Keratinocyte (primary cell): Measurements from ENCODE around the gene SGK2. TPM values are rescaled to one million over a fixed set of nuclear protein-coding genes. Genes with fewer than 3 reads are reported as not detected.

Experiments used
- DNase-seq: peaks from one replicate; pipeline ENCODE4 v3.0.0-alpha.2; 2011; ENCODE audit warnings: low read depth, missing footprints, low spot score
- FAIRE-seq: peaks from 2 replicates; lab custom pipeline; 2011; peaks lifted over from hg19 to GRCh38; lab: Jason Lieb, UNC
- H2AFZ ChIP-seq: 2 replicates; pipeline ENCODE4 v1.6.0; 2012; ENCODE audit warnings: low read length, control low read depth, inconsistent platforms; ENCODE audit not compliant: control insufficient read depth
- H3K27ac ChIP-seq: 2 replicates; pipeline ENCODE4 v1.5.1; 2011; ENCODE audit warnings: low read length; ENCODE audit not compliant: control insufficient read depth, insufficient read depth
- H3K27me3 ChIP-seq: 3 replicates; pipeline ENCODE4 v1.6.0; 2011; ENCODE audit warnings: low read length; ENCODE audit not compliant: control insufficient read depth, insufficient read depth; ENCODE audit errors: extremely low read depth
- H3K36me3 ChIP-seq, 2 experiments: 2 replicates in 1 of 2; 3 replicates in 1 of 2; pipeline ENCODE4 v1.5.1; 2011; ENCODE audit warnings: low read length in 2 of 2, mild to moderate bottlenecking in 1 of 2; ENCODE audit not compliant: control insufficient read depth in 2 of 2, insufficient read depth in 2 of 2; ENCODE audit errors: extremely low read depth in 1 of 2
- H3K4me1 ChIP-seq: 3 replicates; pipeline ENCODE4 v1.5.1; 2011; ENCODE audit warnings: low read length; ENCODE audit not compliant: control insufficient read depth, insufficient read depth; ENCODE audit errors: extremely low read depth
- H3K4me2 ChIP-seq: 3 replicates; pipeline ENCODE4 v1.6.0; 2011; ENCODE audit warnings: low read depth, low read length; ENCODE audit not compliant: control insufficient read depth, insufficient read depth; ENCODE audit errors: extremely low read depth
- H3K4me3 ChIP-seq, 3 experiments: fragments of 200-600 bp in 1 of 3; sonication (generic) in 1 of 3; 2 replicates in 2 of 3; 3 replicates in 1 of 3; pipeline ENCODE4 v1.5.1; 2011 to 2016; ENCODE audit warnings: low read length in 3 of 3, mild to moderate bottlenecking in 3 of 3, control low read depth in 2 of 3, inconsistent platforms in 1 of 3, low read depth in 1 of 3, mixed read lengths in 1 of 3, mixed run types in 1 of 3, moderate library complexity in 1 of 3; ENCODE audit not compliant: control insufficient read depth in 2 of 3, insufficient read depth in 2 of 3; ENCODE audit errors: extremely low read depth in 1 of 3
- H3K79me2 ChIP-seq: 2 replicates; pipeline ENCODE4 v1.6.0; 2012; ENCODE audit warnings: low read length; ENCODE audit not compliant: control insufficient read depth, insufficient read depth
- H3K9ac ChIP-seq: 3 replicates; pipeline ENCODE4 v1.6.0; 2011; ENCODE audit warnings: low read length; ENCODE audit not compliant: control insufficient read depth, insufficient read depth; ENCODE audit errors: extremely low read depth
- H3K9me1 ChIP-seq: 3 replicates; pipeline ENCODE4 v1.6.0; 2011; ENCODE audit warnings: low read length; ENCODE audit not compliant: control insufficient read depth, insufficient read depth; ENCODE audit errors: extremely low read depth
- H3K9me3 ChIP-seq: 2 replicates; pipeline ENCODE4 v1.5.1; 2012; ENCODE audit warnings: low read depth, low read length; ENCODE audit not compliant: control insufficient read depth
- H4K20me1 ChIP-seq: 3 replicates; pipeline ENCODE4 v1.6.0; 2011; ENCODE audit warnings: low read length; ENCODE audit not compliant: control insufficient read depth, insufficient read depth; ENCODE audit errors: extremely low read depth
- EZH2 ChIP-seq: IDR thresholded peaks from one replicate; pipeline ENCODE4 v1.6.1; 2012; ENCODE audit warnings: inconsistent platforms, mild to moderate bottlenecking, low read length, moderate library complexity
- dilution Hi-C: fragments of 300-500 bp; cut with MboI; formaldehyde crosslinking; loops from one replicate; pipeline ENCODE4 v1.7.0; 2020; ENCODE audit warnings: low sequenced_read_pairs; ENCODE audit not compliant: extremely low pct_ligation_motif_present
- polyA plus RNA-seq, 5 experiments: library from polyadenylated mRNA; depleted of rRNA in 3 of 5; stranded (reverse) in 3 of 5; stranded (forward) in 1 of 5; unstranded in 1 of 5; fragments of >200 nt; gene quantifications; 1 replicate in 1 of 5; 2 replicates in 3 of 5; 3 replicates in 1 of 5; pipeline versions ENCODE4 v1.2.1 to v1.2.3, GENCODE V29; 2011 to 2012; ENCODE audit warnings: missing spikeins in 2 of 5, low read depth in 1 of 5, low replicate concordance in 1 of 5
- TF ChIP-seq, protein P1 (sequence below), 3 experiments: IDR thresholded peaks in 1 of 3; conservative IDR thresholded peaks in 1 of 3; optimal IDR thresholded peaks in 1 of 3; 2 replicates in 2 of 3; 3 replicates in 1 of 3; pipeline versions ENCODE3 to v1.5.1; 2011; ENCODE audit warnings: low read length in 3 of 3, mild to moderate bottlenecking in 3 of 3, moderate library complexity in 2 of 3, control low read depth in 1 of 3, inconsistent platforms in 1 of 3; ENCODE audit not compliant: insufficient read depth in 2 of 3; ENCODE audit errors: extremely low read depth in 1 of 3

The SGK2 gene
- polyA plus RNA-seq, 1 donor (not counting 4 experiments of a cell fraction or from before 2014, with no cell fraction given): 0.12 TPM

DNA sequence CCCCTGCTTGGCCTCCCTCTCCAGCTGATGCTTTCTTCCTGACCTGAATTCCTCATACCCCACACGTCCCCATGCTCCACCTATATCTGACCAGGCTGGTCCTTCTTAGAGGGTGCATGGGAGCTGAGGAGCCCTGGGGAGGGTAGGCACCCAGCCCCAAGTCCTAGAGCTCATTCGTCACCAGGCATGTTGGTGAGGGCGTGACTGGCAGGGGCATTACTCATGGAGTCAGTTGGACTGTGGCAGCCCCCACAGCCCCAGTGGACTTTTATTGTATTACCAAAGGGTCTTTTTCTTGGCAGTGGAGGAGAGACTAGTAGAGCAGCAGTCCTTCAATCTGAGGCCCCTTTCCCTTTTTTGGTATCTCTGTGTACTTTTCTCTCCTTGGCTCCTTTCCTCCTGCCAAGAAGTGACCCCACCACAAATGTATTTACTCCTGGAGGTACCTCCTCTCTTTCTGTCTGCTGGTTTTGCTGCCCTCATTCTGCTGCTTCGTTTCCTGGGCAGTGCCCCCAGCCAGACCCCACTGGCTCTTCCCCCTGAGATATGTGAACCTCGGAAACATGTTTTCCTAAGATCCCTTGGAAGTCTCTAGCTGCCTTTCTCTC is 10.4 kb upstream of the SGK2 start:
- no peak overlapping the region for H3K4me2 ChIP-seq
- H3K4me3 ChIP-seq: no peak overlapping the region
- no peaks in the 10 kb centered on the region for H3K4me1 ChIP-seq
- H3K9me3 ChIP-seq: no peaks in the 10 kb centered on the region
- dilution Hi-C loops: no loop called here
- H3K9ac ChIP-seq: no peak overlapping the region
- no peaks in the 10 kb centered on the region for H3K9me1 ChIP-seq
- no peak for DNase-seq
- TF ChIP-seq, protein P1, sequence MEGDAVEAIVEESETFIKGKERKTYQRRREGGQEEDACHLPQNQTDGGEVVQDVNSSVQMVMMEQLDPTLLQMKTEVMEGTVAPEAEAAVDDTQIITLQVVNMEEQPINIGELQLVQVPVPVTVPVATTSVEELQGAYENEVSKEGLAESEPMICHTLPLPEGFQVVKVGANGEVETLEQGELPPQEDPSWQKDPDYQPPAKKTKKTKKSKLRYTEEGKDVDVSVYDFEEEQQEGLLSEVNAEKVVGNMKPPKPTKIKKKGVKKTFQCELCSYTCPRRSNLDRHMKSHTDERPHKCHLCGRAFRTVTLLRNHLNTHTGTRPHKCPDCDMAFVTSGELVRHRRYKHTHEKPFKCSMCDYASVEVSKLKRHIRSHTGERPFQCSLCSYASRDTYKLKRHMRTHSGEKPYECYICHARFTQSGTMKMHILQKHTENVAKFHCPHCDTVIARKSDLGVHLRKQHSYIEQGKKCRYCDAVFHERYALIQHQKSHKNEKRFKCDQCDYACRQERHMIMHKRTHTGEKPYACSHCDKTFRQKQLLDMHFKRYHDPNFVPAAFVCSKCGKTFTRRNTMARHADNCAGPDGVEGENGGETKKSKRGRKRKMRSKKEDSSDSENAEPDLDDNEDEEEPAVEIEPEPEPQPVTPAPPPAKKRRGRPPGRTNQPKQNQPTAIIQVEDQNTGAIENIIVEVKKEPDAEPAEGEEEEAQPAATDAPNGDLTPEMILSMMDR (optimal IDR thresholded peaks at IDR 0.05 in 1 of 3, IDR thresholded peaks at IDR 0.05 in 1 of 3, conservative IDR thresholded peaks at IDR 0.05 in 1 of 3; ENCODE audit: extremely low read depth in 1 of 3, insufficient read depth in 2 of 3, low read length in 3 of 3): no peak
- TF ChIP-seq EZH2: no peak
- no peaks in the 10 kb centered on the region for H3K79me2 ChIP-seq
- H3K27ac ChIP-seq: no peak overlapping the region
- H3K36me3 ChIP-seq: peaks cover 0 to 4% of the 10 kb centered on the region in 2 experiments
- no peak for FAIRE-seq
- no peak overlapping the region for H2AFZ ChIP-seq
- no peaks in the 10 kb centered on the region for H4K20me1 ChIP-seq
- no peaks in the 10 kb centered on the region for H3K27me3 ChIP-seq

DNA sequence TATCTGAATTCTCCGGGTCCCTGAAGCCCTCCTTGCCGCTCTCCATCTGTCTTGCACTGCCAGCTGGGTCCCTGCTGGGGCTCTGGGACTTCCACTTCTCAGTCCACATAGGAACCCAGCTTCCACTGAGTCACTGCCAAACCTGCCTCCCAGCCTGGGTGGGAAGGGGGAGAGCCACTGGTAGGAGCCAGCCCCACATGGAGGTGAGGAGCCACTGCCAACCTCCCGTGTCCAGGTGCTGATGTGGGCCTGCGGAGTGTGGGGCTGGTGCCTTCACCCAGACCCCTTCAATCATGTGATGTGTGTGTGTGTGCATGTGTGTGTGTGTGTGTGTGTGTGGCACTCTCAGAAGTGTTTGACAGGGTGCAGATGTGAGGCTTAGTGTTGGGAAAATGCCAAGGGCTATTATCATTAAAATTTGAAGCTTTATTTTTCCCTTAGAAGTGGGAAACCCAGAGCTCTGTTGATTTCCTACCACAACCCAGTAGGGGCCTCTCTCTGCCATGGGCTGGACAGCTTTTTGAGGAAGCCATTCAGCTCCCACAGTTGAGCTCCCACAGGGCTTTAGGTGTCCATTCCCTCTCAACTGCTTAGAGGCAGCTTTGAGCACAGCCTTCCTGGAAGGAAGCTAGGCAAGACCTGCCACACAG is 9.3 kb upstream of the SGK2 start:
- TF ChIP-seq EZH2: no peak
- TF ChIP-seq, protein P1 (optimal IDR thresholded peaks at IDR 0.05 in 1 of 3, IDR thresholded peaks at IDR 0.05 in 1 of 3, conservative IDR thresholded peaks at IDR 0.05 in 1 of 3; ENCODE audit: extremely low read depth in 1 of 3, insufficient read depth in 2 of 3, low read length in 3 of 3): no peak
- no peaks in the 10 kb centered on the region for H3K4me1 ChIP-seq
- no peak overlapping the region for H3K9ac ChIP-seq
- H3K4me3 ChIP-seq: no peak overlapping the region
- no peak overlapping the region for H3K27ac ChIP-seq
- H3K79me2 ChIP-seq: no peaks in the 10 kb centered on the region
- H3K36me3 ChIP-seq: peaks cover 0 to 1% of the 10 kb centered on the region in 2 experiments
- H3K9me1 ChIP-seq: no peaks in the 10 kb centered on the region
- H4K20me1 ChIP-seq: no peaks in the 10 kb centered on the region
- DNase-seq (no peak), FAIRE-seq (no peak)
- no peaks in the 10 kb centered on the region for H3K9me3 ChIP-seq
- H3K4me2 ChIP-seq: no peak overlapping the region
- dilution Hi-C loops: no loop called here
- H3K27me3 ChIP-seq: no peaks in the 10 kb centered on the region
- no peak overlapping the region for H2AFZ ChIP-seq
